ENCODE measurements around the gene VPS13D.
"Not testable (repeated sequence)": the region's sequence is repeated elsewhere in the genome, so short reads cannot be mapped to it uniquely, and the experiment has no call there.

VPS13D gene

GRCh38 chr1:12386130-12386529 is 156.3 kb downstream of the VPS13D start:
- TF ChIP-seq, protein P1, sequence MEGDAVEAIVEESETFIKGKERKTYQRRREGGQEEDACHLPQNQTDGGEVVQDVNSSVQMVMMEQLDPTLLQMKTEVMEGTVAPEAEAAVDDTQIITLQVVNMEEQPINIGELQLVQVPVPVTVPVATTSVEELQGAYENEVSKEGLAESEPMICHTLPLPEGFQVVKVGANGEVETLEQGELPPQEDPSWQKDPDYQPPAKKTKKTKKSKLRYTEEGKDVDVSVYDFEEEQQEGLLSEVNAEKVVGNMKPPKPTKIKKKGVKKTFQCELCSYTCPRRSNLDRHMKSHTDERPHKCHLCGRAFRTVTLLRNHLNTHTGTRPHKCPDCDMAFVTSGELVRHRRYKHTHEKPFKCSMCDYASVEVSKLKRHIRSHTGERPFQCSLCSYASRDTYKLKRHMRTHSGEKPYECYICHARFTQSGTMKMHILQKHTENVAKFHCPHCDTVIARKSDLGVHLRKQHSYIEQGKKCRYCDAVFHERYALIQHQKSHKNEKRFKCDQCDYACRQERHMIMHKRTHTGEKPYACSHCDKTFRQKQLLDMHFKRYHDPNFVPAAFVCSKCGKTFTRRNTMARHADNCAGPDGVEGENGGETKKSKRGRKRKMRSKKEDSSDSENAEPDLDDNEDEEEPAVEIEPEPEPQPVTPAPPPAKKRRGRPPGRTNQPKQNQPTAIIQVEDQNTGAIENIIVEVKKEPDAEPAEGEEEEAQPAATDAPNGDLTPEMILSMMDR (conservative IDR thresholded peaks at IDR 0.05; ENCODE audit: low read depth, low read length), result no peak
- H3K27me3 ChIP-seq (ENCODE audit: insufficient read depth, low read depth), result no peaks in the 10 kb centered on the region
- H3K4me2 ChIP-seq, result no peak overlapping the region
- no peak overlapping the region for H3K4me3 ChIP-seq (IDR thresholded peaks at IDR 0.05; ENCODE audit: insufficient read depth, low read depth, low read length)
- 0 out of 2 replicates have a peak, but pooled peaks cover 4% of the 10 kb centered on the region for H3K36me3 ChIP-seq (ENCODE audit: insufficient read depth)
- no peak overlapping the region for H3K27ac ChIP-seq
- H3K4me1 ChIP-seq (ENCODE audit: low read depth, poor library complexity, severe bottlenecking), result no peaks in the 10 kb centered on the region
- H3K79me2 ChIP-seq (ENCODE audit: insufficient read depth, low read depth), result no peaks in the 10 kb centered on the region
- no peak overlapping the region for H3K9ac ChIP-seq
- H2AFZ ChIP-seq (ENCODE audit: low read depth), result no peak overlapping the region
- no peaks in the 10 kb centered on the region for H4K20me1 ChIP-seq (ENCODE audit: insufficient read depth)

DNA sequence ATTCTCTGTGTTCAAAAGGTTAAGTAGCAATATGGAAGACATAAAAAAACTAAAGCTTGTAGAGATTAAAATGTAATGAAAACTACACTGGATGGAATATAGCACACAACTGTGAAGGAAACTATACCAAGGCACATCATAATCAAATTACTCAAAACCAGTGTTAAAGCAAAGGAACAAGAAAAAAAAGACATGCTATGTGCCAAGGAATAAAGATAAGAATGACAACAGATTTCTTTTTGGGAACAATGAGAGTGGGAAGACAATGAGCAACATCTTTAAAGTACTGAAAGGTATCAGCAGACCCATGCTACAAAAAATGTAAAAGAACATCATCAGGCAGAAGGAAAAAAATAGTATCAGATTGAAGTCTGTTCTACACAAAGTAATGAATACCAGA is 157.8 kb downstream of the VPS13D start:
- Histone ChIP-seq H2AFZ (ENCODE audit: low read depth) (no peak overlapping the region), H3K79me2 (ENCODE audit: insufficient read depth, low read depth) (no peaks in the 10 kb centered on the region), H4K20me1 (ENCODE audit: insufficient read depth) (no peaks in the 10 kb centered on the region), H3K4me1 (ENCODE audit: low read depth, poor library complexity, severe bottlenecking) (no peaks in the 10 kb centered on the region), H3K9ac (no peak overlapping the region), H3K36me3 (ENCODE audit: insufficient read depth) (0 out of 2 replicates have a peak, but pooled peaks cover 4% of the 10 kb centered on the region), H3K27me3 (ENCODE audit: insufficient read depth, low read depth) (no peaks in the 10 kb centered on the region), H3K4me3 (IDR thresholded peaks at IDR 0.05; ENCODE audit: insufficient read depth, low read depth, low read length) (no peak overlapping the region), H3K27ac (no peak overlapping the region), H3K4me2 (no peak overlapping the region)
- TF ChIP-seq, protein P1 (conservative IDR thresholded peaks at IDR 0.05; ENCODE audit: low read depth, low read length), result no peak

- H3K36me3 ChIP-seq (ENCODE audit: insufficient read depth); H3K4me1 ChIP-seq (ENCODE audit: low read depth, poor library complexity, severe bottlenecking): not testable (repeated sequence)
Observed at GRCh38 chr1:12390296-12390695, 160.5 kb downstream of the VPS13D start.

DNA sequence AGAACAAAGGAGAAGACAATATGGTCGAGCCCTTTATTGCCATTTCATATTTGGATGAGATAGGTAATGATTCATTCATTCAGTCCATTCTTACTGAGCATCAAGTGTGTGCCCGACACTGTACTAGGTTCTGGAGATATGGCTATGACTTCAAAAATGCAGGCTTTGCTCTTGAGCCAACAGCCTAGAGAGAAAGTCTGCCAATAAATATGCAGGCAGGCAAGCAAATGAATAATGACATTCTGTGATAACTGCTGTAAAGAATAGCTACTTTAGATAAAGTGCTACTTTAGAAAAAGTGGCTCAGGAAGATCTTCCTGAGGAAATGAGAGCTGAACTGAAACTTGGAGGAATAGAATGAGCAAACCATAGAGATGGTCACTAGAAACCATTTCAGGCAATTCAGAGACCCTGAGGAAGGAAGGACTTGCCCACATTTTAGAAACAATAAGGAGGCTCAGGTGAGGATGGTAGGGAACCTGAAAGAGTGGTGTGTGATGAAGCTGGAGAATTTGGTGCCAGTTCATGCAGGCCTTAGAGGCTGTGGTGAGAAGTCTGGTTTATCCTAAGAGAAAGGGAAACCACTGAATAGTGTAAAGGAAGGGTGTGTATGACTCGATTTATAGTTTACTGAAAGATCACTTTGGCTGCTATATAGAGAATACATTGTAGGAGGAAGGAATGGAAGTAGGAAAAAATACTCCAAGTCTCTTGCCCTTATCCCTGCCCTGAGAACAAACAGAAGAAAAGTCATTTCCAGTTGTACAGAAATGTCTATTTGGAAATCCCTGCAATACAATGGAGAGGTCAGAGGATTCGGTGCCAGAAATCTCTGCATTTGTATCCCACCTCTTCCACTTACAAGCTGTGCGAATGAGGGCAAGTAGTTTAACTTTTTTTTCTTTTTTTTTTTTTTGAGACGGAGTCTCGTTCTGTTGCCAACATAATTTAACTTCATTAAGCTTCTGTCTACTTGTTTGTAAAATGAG is 167.9 kb downstream of the VPS13D start:
- H3K36me3 ChIP-seq (ENCODE audit: insufficient read depth), result no peaks in the 10 kb centered on the region
- H3K4me3 ChIP-seq (IDR thresholded peaks at IDR 0.05; ENCODE audit: insufficient read depth, low read depth, low read length), result no peak overlapping the region
- TF ChIP-seq, protein P1 (conservative IDR thresholded peaks at IDR 0.05; ENCODE audit: low read depth, low read length), result no peak
- no peaks in the 10 kb centered on the region for H4K20me1 ChIP-seq (ENCODE audit: insufficient read depth)
- no peak overlapping the region for H3K4me2 ChIP-seq
- no peak overlapping the region for H2AFZ ChIP-seq (ENCODE audit: low read depth)
- no peaks in the 10 kb centered on the region for H3K79me2 ChIP-seq (ENCODE audit: insufficient read depth, low read depth)
- H3K9ac ChIP-seq, result no peak overlapping the region
- H3K27me3 ChIP-seq (ENCODE audit: insufficient read depth, low read depth), result no peaks in the 10 kb centered on the region
- H3K27ac ChIP-seq, result no peak overlapping the region
- no peaks in the 10 kb centered on the region for H3K4me1 ChIP-seq (ENCODE audit: low read depth, poor library complexity, severe bottlenecking)

More at GRCh38 chr1:12390296-12390695, 160.5 kb downstream of the VPS13D start:
- H2AFZ ChIP-seq (ENCODE audit: low read depth); H4K20me1 ChIP-seq (ENCODE audit: insufficient read depth); H3K4me2 ChIP-seq; H3K27ac ChIP-seq; H3K4me3 ChIP-seq (IDR thresholded peaks at IDR 0.05; ENCODE audit: insufficient read depth, low read depth, low read length); H3K27me3 ChIP-seq (ENCODE audit: insufficient read depth, low read depth); H3K9ac ChIP-seq; H3K79me2 ChIP-seq (ENCODE audit: insufficient read depth, low read depth): not testable (repeated sequence)

DNA sequence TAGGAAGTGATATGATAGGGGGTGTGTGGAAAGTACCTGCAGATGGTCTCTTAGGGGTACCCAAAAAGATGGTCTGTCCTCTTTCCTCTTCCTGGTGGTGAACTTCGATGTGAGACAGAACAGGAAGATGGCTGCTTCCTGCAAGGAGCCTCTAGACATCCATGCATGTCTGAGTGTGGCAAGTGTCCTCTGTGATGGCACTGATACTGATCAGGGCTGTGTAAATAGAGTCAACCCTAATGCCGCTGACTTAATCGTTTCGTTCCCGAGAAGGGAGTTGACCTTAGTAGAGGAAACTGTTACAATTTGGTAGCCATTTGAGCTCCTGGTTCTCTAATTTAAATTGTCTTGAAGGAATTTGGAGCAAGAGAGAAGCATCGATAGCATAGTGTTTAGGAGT is 168.6 kb downstream of the VPS13D start:
- TF ChIP-seq, protein P1 (conservative IDR thresholded peaks at IDR 0.05; ENCODE audit: low read depth, low read length), result no peak
- Histone ChIP-seq H3K27ac (no peak overlapping the region), H3K4me1 (ENCODE audit: low read depth, poor library complexity, severe bottlenecking) (no peaks in the 10 kb centered on the region), H4K20me1 (ENCODE audit: insufficient read depth) (no peaks in the 10 kb centered on the region), H2AFZ (ENCODE audit: low read depth) (no peak overlapping the region), H3K27me3 (ENCODE audit: insufficient read depth, low read depth) (no peaks in the 10 kb centered on the region), H3K4me3 (IDR thresholded peaks at IDR 0.05; ENCODE audit: insufficient read depth, low read depth, low read length) (no peak overlapping the region), H3K36me3 (ENCODE audit: insufficient read depth) (no peaks in the 10 kb centered on the region), H3K4me2 (no peak overlapping the region), H3K79me2 (ENCODE audit: insufficient read depth, low read depth) (no peaks in the 10 kb centered on the region), H3K9ac (no peak overlapping the region)
